Mesendoderm (in vitro differentiated cells): Measurements from ENCODE around the gene MEIS1.

Experiments
- DNase-seq: peaks from one replicate; pipeline ENCODE4 v3.0.0; 2013
- H2AK5ac ChIP-seq: 2 replicates; pipeline ENCODE4 v1.6.1; 2013; ENCODE audit warnings: low read length, inconsistent platforms
- H2BK120ac ChIP-seq: 2 replicates; pipeline ENCODE4 v1.6.1; 2013; ENCODE audit warnings: low read depth, mild to moderate bottlenecking, low read length, moderate library complexity, mixed read lengths
- H2BK15ac ChIP-seq: replicated peaks from 2 replicates; pipeline ENCODE4 v1.6.1; 2013; ENCODE audit warnings: low read depth, mild to moderate bottlenecking, moderate library complexity
- H2BK5ac ChIP-seq: 2 replicates; pipeline ENCODE4 v1.6.1; 2013; ENCODE audit warnings: low read length, inconsistent platforms
- H3K18ac ChIP-seq: 2 replicates; pipeline ENCODE4 v1.6.1; 2013; ENCODE audit warnings: mild to moderate bottlenecking, low read length, mixed read lengths
- H3K23ac ChIP-seq: one replicate; pipeline ENCODE4 v1.6.1; 2013; ENCODE audit warnings: low read length
- H3K27ac ChIP-seq: 2 replicates; pipeline ENCODE4 v1.5.1; 2013; ENCODE audit warnings: low read depth, mild to moderate bottlenecking, inconsistent platforms, low read length, moderate library complexity
- H3K27me3 ChIP-seq: 2 replicates; pipeline ENCODE4 v1.6.1; 2013; ENCODE audit warnings: low read length, control low read depth, mild to moderate bottlenecking, inconsistent platforms; ENCODE audit not compliant: insufficient read depth, poor library complexity
- H3K36me3 ChIP-seq: 2 replicates; pipeline ENCODE4 v1.6.1; 2013; ENCODE audit warnings: low read length, inconsistent platforms; ENCODE audit not compliant: control insufficient read depth, insufficient read depth
- H3K4ac ChIP-seq: one replicate; pipeline ENCODE4 v1.6.1; 2013; ENCODE audit warnings: low read depth, mild to moderate bottlenecking, low read length, moderate library complexity
- H3K4me1 ChIP-seq: 2 replicates; pipeline ENCODE4 v1.6.1; 2013; ENCODE audit warnings: low read depth, low read length, inconsistent platforms; ENCODE audit not compliant: control insufficient read depth
- H3K4me2 ChIP-seq: 2 replicates; pipeline ENCODE4 v1.6.1; 2013; ENCODE audit warnings: low read length
- H3K4me3 ChIP-seq: 2 replicates; pipeline ENCODE4 v1.5.1; 2013; ENCODE audit warnings: mild to moderate bottlenecking, low read length
- H3K56ac ChIP-seq: one replicate; pipeline ENCODE4 v1.6.1; 2013; ENCODE audit warnings: low read length
- H3K79me1 ChIP-seq: 2 replicates; pipeline ENCODE4 v1.6.1; 2013; ENCODE audit warnings: low read length, inconsistent platforms
- H3K79me2 ChIP-seq: 2 replicates; pipeline ENCODE4 v1.6.1; 2013; ENCODE audit warnings: mild to moderate bottlenecking, low read length; ENCODE audit not compliant: control insufficient read depth, insufficient read depth
- H3K9ac ChIP-seq: 2 replicates; pipeline ENCODE4 v1.6.1; 2013; ENCODE audit warnings: low read length, inconsistent platforms
- H4K5ac ChIP-seq: one replicate; pipeline ENCODE4 v1.6.1; 2013; ENCODE audit warnings: low read length
- H4K8ac ChIP-seq: one replicate; pipeline ENCODE4 v1.6.1; 2013; ENCODE audit warnings: low read depth, mild to moderate bottlenecking, control low read depth, low read length, moderate library complexity
- whole genome bisulfite sequencing: extraction: QIAGEN DNeasy Blood & Tissue Kit; methylation state at CpG from one replicate; pipeline ENCODE4 v1.1.7; 2013; ENCODE audit warnings: low lambda C conversion rate, missing lambda C conversion rate; ENCODE audit not compliant: insufficient coverage; ENCODE audit errors: extremely low coverage; 5-methylcytosine and 5-hydroxymethylcytosine counted together

The MEIS1 gene

DNA sequence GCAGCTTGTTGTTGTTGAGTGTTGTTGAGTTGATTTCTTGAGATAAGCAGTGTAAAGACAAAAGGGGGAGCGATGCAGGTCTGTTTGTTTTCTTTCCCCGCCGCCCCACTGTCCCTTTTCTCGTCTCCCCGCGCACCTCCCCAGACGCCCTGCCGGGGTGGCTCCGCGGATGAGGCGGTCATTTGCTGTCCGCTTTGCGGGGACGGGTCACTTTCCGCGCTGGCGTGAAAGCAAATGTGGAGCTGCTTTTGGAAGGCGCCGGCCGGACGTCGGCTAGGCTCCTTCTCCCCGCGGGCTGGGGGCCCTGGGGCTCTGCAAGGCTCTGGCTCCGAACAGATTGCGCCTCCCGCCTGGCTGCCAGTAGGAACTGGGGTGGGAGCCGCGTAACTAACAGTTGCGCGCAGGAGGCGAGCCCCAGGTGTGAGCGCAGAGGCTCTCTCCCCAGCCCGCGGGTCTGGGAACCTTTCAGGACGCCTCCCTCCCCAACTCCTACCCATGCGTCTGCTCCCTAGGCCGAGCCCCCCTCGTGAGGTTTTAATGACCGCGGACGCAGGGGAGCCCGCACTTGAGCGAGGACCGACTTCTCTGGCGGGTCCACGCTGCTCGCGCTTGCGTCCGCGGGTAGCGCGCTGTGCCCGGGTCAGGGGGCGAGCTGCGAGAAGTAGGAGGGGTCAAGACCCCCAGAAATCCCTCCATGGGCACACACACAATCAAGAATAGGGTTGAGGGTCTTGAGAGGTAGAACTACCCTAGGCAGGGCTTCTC is 146.6 kb downstream of the MEIS1 start:
- no peak overlapping the region for H3K23ac ChIP-seq
- H3K4ac ChIP-seq, result no peak overlapping the region
- H3K4me1 ChIP-seq, result no peaks in the 10 kb centered on the region
- no peak overlapping the region for H4K5ac ChIP-seq
- no peak overlapping the region for H2AK5ac ChIP-seq
- H3K4me2 ChIP-seq, result peak overlapping the region; percentile 55
- H3K9ac ChIP-seq, result peak overlapping the region; percentile 30
- H3K27me3 ChIP-seq, result peaks cover 33% of the 10 kb centered on the region
- peak overlapping the region; percentile 2 for H3K4me3 ChIP-seq
- H3K27ac ChIP-seq, result no peak overlapping the region
- H2BK120ac ChIP-seq, result no peak overlapping the region
- H3K79me2 ChIP-seq, result no peaks in the 10 kb centered on the region
- H2BK5ac ChIP-seq, result no peak overlapping the region
- no peaks in the 10 kb centered on the region for H3K79me1 ChIP-seq
- WGBS, result no CpG with 5 or more reads among the region's 57 CpGs
- no peaks in the 10 kb centered on the region for H3K36me3 ChIP-seq
- peak; percentile 64 for DNase-seq
- H3K56ac ChIP-seq, result peak overlapping the region; percentile 70
- H4K8ac ChIP-seq, result no peak overlapping the region
- H3K18ac ChIP-seq, result peak overlapping the region; percentile 54
- no peak overlapping the region for H2BK15ac ChIP-seq

DNA sequence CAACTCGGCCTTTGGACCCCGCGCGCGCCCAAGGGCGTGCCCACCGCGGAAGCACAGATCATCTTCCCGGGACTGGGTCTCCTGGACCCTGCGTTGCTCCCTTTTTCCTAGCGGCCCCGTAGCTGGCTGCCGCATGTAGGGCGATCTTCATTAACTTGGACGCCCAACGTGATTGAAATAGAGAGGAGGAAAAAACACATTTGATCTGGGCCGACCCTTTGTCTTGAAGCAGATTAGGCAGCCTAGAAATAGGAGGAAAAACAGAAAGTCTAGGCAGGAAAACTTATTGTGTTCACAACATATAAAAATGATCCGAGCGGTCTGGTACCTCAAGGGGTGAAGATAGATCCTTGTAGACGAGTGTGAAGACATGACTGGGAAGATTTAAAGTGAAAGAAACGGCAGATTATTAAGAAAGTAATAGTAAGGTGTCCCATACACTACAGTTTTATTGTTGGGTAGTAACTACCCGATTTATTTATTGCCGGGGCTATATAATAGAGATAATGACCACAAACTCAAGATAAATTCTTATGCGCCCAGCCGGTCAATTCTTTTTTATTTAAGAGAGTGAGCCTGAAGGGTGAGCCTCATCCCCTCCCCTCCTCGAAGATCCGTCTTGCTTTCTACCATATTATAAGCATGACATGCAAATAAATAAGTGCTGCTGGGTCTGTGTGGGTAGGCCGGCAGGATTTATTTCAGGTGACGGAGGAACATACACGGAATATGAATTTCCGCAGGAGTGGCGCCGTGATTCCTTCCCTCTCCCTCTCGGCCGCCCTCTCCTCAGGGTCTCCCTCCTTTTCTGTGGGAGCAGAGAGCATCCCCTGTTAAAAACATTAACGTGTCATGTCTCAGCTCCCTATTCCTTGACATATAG is 147.4 kb downstream of the MEIS1 start:
- Histone ChIP-seq H4K5ac (no peak overlapping the region), H3K56ac (peak overlapping the region; percentile 70), H3K4ac (no peak overlapping the region), H2BK120ac (no peak overlapping the region), H3K79me2 (no peaks in the 10 kb centered on the region), H3K23ac (no peak overlapping the region), H3K4me3 (no peak overlapping the region), H3K79me1 (no peaks in the 10 kb centered on the region), H3K27ac (no peak overlapping the region), H2AK5ac (no peak overlapping the region), H2BK5ac (no peak overlapping the region), H3K36me3 (no peaks in the 10 kb centered on the region), H3K4me2 (peak overlapping the region; percentile 55), H3K27me3 (peaks cover 30% of the 10 kb centered on the region), H4K8ac (no peak overlapping the region), H3K4me1 (no peaks in the 10 kb centered on the region), H2BK15ac (no peak overlapping the region), H3K9ac (peak overlapping the region; percentile 30), H3K18ac (peak overlapping the region; percentile 54)
- DNase-seq, result peak; percentile 38
- WGBS, result no CpG with 5 or more reads among the region's 36 CpGs

DNA sequence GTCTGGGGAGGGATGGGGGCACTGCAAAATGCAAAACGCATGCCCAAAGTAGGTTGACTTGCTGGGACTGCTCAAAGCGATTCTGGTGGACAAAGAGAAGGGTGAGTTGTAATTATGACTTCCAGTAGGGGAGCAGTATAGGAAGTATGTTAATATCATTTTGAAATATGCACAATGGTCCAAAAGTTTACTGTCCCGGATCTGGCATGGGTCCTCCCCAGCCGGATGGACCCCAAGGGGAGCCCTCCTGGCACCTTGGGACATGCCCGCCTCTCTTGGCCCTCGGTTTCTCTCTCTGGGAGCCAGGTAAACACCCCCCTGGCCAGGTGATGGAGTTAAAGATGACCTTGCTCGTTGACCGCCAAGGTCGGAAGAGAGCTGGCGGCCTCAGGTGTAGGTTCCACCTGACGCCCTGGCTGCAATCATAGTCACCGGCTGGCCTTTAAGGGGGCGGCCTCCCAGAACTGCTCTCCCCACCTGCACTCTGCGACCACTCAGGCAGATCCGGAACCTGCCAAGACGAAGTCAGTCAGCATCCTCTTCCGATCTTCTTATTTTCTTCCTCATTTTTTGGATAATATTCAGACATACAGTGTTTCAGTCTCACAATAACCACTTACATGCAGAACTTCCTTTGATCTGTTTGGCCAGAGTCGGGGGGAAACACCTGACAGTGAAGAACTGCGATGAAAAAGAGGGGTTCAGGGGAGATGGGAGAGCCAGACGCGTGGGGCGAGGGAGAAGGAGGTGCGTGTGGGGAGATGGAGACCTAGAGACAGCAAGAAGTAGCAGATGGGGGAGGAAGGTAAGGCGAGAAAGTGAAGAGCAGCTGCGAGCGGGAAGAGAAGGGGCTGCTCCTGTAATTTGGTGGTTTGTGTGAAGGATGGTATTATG is 148.3 kb downstream of the MEIS1 start:
- no peaks in the 10 kb centered on the region for H3K36me3 ChIP-seq
- no peak overlapping the region for H2BK15ac ChIP-seq
- no peak overlapping the region for H3K9ac ChIP-seq
- peak; percentile 10 for DNase-seq
- H3K56ac ChIP-seq, result no peak overlapping the region
- H3K4ac ChIP-seq, result no peak overlapping the region
- H2AK5ac ChIP-seq, result no peak overlapping the region
- no peak overlapping the region for H2BK120ac ChIP-seq
- H4K5ac ChIP-seq, result no peak overlapping the region
- peaks cover 28% of the 10 kb centered on the region for H3K27me3 ChIP-seq
- no peaks in the 10 kb centered on the region for H3K4me1 ChIP-seq
- no peak overlapping the region for H3K4me3 ChIP-seq
- no peak overlapping the region for H4K8ac ChIP-seq
- H3K23ac ChIP-seq, result no peak overlapping the region
- H3K18ac ChIP-seq, result no peak overlapping the region
- no peak overlapping the region for H3K4me2 ChIP-seq
- no peaks in the 10 kb centered on the region for H3K79me1 ChIP-seq
- H2BK5ac ChIP-seq, result no peak overlapping the region
- no peaks in the 10 kb centered on the region for H3K79me2 ChIP-seq
- no peak overlapping the region for H3K27ac ChIP-seq
- WGBS, result no CpG with 5 or more reads among the region's 26 CpGs

GRCh38 chr2:66583881-66584280 is 149.0 kb downstream of the MEIS1 start:
- no peak overlapping the region for H3K56ac ChIP-seq
- H4K8ac ChIP-seq, result no peak overlapping the region
- H3K27ac ChIP-seq, result no peak overlapping the region

GRCh38 chr2:66585587-66585986 is 150.7 kb downstream of the MEIS1 start:
- H2AK5ac ChIP-seq, result no peak overlapping the region
- no peak overlapping the region for H3K4me3 ChIP-seq
- no peak overlapping the region for H3K27ac ChIP-seq
- peaks cover 20% of the 10 kb centered on the region for H3K27me3 ChIP-seq
- H3K79me2 ChIP-seq, result no peaks in the 10 kb centered on the region
- no peak overlapping the region for H3K4me2 ChIP-seq
- H3K79me1 ChIP-seq, result no peaks in the 10 kb centered on the region
- H3K4ac ChIP-seq, result no peak overlapping the region
- no peak overlapping the region for H3K18ac ChIP-seq
- H2BK5ac ChIP-seq, result no peak overlapping the region
- no peaks in the 10 kb centered on the region for H3K36me3 ChIP-seq
- H3K9ac ChIP-seq, result no peak overlapping the region
- H3K4me1 ChIP-seq, result no peaks in the 10 kb centered on the region
- no peak overlapping the region for H2BK15ac ChIP-seq
- no peak overlapping the region for H4K5ac ChIP-seq
- H3K56ac ChIP-seq, result no peak overlapping the region
- WGBS, result no CpG with 5 or more reads among the region's 6 CpGs
- no peak overlapping the region for H3K23ac ChIP-seq
- DNase-seq, result no peak
- no peak overlapping the region for H2BK120ac ChIP-seq
- H4K8ac ChIP-seq, result no peak overlapping the region

More at GRCh38 chr2:66583881-66584280, 149.0 kb downstream of the MEIS1 start:
- Histone ChIP-seq H2BK15ac (no peak overlapping the region), H3K4ac (no peak overlapping the region), H3K79me2 (no peaks in the 10 kb centered on the region), H3K23ac (no peak overlapping the region), H4K5ac (no peak overlapping the region), H3K18ac (no peak overlapping the region), H2BK5ac (no peak overlapping the region), H3K27me3 (peaks cover 21% of the 10 kb centered on the region), H3K36me3 (no peaks in the 10 kb centered on the region), H2BK120ac (no peak overlapping the region), H2AK5ac (no peak overlapping the region), H3K79me1 (no peaks in the 10 kb centered on the region), H3K4me2 (no peak overlapping the region), H3K4me3 (no peak overlapping the region), H3K4me1 (no peaks in the 10 kb centered on the region), H3K9ac (no peak overlapping the region)
- no peak for DNase-seq
- WGBS, result no CpG with 5 or more reads among the region's 5 CpGs
